HG03342 (cell line): ENCODE data around the gene SMURF1.
"Not testable (repeated sequence)": the region's sequence is repeated elsewhere in the genome, so short reads cannot be mapped to it uniquely, and the experiment has no call there.

ENCODE experiments used
- ATAC-seq: cut with Tn5 transposase; IDR thresholded peaks from one replicate; pipeline ENCODE4 v1.9.1; 2021; ENCODE audit warnings: mild to moderate bottlenecking, moderate library complexity; ENCODE audit not compliant: unreplicated experiment

Gene SMURF1

DNA sequence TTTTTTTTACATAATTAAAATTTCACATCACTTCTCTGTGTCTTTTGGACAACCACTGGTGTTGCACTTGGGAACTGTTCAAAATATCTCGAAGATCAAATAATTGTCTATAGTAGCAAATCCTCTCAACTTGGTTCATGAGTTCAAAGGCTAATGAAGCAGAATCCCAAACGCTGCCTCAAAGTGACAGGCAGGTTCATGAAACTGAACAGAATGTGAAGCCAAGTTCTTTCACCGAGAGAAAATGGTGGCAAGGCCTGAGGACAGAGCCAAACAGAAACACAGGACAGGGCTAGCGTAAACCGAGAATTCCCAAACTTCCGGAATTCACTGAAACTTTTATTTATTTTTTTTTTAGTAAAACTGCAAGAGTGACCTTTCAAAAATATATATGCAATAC, 21.1 kb downstream of the SMURF1 start:
- ATAC-seq, result no peak

GRCh38 chr7:99121496-99122021, 22.3 kb downstream of the SMURF1 start:
- no peak for ATAC-seq

- no peak for ATAC-seq
Observed at GRCh38 chr7:99120916-99121315, 23.0 kb downstream of the SMURF1 start.

DNA sequence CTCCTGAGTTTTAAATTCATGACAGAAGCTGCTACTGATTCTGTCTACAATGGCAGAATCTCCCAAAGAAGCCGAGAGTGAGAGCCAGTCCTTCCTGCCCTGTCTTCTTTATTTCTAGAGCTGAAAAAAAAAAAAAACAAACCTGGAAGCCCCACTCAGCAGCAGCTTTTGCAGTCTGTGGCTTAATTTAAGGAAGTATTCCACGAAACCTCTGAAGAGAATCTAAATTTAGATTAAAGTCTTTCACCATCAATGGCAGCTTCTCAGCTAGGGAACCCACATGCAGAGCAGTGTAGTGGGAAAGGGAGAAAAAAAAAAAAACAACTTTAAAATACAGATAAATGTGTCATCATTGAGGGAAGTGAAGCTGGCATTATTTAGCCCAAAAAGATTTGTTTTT, 23.4 kb downstream of the SMURF1 start:
- ATAC-seq, result no peak

DNA sequence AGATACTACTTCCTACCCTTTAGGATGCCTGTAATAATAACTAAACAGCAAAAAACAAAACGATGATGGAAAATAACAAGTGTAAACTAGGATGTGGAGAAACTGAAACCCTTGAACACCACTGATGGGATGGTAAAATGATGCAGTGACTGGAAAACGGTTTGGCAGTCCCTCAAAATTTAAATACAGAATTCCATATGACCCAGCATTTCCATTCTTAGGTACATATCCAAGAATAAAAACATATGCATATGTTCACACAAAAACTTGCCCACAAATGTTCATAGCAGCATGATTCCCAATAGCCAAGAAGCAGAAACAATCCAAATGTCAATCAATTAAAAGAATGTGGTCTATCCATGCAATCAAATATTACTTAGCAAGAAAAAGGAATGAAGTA, 25.8 kb downstream of the SMURF1 start:
- ATAC-seq, result no peak

GRCh38 chr7:99116144-99116543, 27.8 kb downstream of the SMURF1 start:
- no peak for ATAC-seq

DNA sequence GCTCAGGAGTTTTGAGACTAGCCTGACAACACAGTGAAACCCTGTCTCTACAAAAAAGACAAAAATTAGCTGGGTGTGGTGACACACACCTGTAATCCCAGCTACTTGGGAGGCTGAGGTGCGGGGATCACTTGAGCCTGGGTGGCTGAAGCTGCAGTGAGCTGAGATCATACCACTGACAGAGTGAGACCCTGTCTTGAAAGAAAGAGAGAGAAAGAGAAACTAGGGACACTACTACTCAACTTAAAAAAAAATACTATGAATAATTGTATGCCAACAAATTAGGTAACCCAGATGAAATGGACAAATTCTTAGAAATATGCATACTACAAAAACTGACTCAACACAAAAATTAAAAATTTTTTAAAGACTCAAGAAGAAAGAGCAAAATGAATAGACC, 28.5 kb downstream of the SMURF1 start:
- ATAC-seq, result no peak

DNA sequence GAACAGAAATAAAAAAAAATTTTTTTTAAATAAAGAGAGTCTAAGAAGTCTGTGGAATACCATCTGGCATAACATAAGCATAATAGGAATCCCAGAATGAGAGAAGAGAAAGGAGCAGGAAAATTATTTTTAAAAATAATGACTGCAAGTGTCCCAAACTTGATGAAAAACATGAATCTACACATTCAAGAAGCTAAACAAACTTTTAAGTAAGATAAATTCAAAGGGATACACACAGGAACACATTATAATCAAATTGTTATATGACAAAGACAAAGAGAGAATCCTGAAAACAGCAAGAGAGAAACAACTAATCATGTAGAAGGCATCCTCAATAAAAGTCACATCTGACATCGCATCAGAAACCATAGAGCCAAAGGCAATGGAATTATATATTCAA, 30.9 kb downstream of the SMURF1 start:
- ATAC-seq, result no peak

GRCh38 chr7:99112097-99112496, 31.8 kb downstream of the SMURF1 start:
- ATAC-seq, result peak; percentile 89

GRCh38 chr7:99111591-99111990, 32.3 kb downstream of the SMURF1 start:
- ATAC-seq, result peak; percentile 20

DNA sequence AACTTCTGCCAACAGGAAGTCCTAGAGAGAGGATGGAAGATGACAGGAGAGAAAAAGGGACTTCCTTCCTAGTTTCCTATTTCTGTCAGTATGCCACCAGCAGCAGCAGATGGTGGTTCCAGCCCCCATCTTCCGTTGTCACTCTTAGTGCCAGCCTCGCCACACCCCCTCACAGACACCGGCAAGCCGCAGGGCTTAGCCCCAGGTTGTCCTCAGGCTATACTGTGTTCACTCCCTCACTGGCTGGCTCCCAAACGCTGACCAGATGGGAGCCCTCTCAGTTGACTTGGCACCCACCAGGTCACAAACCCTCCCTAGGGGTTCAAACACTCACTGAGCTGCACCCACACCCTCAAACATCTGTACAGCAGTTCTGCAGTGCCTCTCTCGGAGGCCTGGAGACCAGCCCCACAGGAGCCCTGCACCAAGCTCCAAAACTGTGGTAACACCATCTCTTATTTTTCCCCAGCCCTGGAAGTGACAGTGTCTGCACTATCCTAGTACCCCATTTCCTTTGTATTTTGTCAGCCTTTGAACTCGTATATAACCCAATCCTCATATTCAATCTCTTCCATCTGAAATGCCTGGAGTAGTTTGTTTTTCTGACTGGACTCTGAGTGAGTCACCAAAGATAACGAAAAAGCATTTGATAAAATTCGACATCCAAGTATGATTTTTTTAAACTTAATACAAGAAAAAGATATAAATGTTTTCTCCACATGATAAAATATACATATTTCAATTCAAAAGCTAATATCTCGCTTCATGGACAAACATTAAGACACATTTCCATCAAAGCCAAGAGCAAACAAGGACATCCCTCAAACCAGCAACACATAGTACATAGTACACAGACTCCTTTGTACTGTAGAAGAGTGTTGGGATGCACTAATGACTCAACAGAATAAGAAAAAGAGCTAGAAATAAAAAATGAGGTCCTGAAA, 34.5 kb downstream of the SMURF1 start:
- ATAC-seq, result no peak

DNA sequence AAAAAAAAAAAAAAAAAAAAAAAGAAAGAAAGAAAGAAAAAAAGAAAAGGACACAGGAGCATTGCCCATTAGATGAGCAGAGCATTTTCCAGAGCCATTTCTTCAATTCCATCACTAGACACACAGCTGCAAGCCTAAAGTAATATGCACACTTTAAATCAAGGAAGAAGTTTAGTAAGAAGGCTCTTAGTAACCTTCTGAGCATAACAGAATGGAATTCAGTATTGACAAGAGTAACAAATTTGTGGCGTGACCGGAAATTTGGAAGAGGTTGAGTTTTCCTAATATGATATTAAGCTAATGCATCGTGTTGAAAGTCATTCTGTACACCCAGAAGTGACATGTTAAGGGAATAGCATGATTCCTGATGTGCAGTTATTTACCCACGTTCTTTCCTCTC, 35.3 kb downstream of the SMURF1 start:
- ATAC-seq, result no peak

DNA sequence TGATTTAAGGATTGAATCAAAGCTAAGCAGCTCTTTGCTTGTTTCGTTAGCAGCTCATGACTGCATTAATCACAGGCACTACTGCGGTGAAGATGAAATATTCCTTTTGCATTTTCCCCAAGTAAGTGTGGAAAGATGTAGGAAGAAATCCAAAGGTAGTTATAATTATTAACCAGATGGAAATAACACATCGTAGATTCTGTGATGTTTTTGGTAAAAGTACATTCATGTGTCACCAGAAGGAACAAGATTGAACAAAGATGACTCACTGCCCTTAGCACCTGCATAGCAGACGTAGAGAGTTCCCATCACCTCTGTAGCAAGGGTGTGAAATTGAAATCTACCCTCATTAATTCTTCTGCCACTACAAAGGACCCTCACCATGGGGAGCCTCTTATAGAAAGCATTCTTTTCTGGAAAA, 37.1 kb downstream of the SMURF1 start:
- no peak for ATAC-seq

DNA sequence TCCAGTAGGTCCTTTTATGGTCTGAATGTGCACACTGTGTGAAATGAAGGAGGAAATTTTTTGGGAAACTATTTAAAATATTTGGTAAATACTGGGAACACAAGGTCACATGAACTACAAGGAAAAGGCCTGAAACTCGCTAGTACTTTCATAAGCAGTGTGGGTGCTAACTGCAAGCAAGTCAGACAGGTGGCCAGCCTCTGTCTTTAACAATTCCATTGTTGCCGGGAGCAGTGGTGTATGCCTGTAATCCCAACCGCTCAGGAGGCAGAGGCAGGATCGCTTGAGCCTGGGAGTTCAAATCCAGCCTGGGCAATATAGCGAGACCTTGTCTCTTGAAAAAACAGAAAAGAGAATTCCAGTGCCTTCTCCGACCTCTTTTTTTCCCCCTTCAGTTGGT, 37.5 kb downstream of the SMURF1 start:
- ATAC-seq, result no peak

- ATAC-seq, result no peak
Observed at GRCh38 chr7:99105756-99106155, 38.2 kb downstream of the SMURF1 start.

DNA sequence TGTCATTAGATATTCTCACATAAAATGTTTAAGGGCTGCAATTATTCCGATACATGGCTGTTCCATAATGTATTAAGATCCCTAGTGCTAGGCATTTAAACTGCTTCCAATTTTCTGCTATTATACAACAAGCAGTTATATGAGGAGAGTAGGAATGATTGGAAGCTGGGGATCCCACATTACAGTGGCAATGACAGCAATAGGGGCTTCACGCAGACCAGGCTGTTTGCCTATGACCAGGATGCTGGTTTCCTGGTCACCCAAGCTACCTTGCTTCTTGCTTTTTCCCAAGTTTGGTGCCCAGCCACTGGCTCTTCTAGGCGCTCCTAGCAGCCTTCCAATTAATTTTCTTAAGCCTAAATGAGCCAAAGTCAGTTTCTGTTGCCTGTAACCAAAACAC, 39.3 kb downstream of the SMURF1 start:
- no peak for ATAC-seq

DNA sequence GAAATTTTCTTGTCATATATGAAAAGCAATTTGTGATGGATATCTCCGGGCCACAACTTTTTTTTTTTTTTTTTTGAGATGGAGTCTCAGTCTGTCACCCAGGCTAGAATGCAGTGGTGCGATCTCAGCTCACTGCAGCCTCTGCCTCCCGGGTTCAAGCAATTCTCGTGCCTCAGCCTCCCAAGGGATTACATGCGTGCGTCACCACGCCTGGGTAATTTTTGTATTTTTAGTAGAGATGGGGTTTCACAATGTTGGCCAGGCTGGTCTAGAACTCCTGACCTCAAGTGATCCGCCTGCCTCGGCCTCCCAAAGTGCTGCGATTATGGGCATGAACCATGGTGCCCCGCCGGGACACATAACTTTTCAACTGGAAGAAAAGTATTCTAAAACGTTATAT, 40.1 kb downstream of the SMURF1 start:
- ATAC-seq, result not testable (repeated sequence)

DNA sequence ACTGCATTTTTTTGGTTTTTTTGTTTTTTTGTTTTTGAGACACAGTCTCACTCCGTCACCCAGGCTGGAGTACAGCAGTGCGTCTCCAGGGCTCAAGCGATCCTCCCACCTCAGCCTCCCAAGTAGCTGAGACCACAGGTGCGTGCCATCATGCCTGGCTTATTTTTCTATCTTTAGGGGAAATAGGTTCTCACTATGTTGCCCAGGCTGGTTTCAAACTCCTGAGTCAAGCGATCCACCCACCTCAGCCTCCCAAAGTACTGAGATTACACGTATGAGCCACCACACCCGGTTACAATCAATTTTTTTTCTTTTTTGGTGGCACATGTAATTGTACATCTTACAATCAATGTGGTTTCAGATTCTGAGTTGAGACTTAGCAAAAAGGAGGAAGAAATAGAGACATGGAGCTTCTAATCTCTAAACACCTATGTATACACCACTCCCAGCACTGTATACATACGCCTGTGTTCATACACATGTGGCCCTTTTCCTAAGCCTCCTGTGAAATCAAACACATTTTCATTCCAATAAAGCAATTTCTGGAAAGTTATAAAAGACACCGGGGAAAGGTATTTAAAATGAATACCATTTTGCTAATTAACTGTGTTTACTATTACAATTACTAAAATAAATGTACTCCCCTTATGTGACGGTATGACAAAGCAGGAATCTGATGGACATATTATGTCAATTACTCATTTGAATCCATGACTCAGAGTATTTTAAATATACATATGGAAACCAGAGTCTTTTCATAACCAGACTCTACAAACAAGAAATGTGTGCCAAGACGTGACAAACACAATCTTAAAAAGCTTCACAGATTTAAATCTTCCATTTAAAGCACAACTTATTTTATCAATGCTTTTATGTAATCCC, 40.9 kb downstream of the SMURF1 start:
- no peak for ATAC-seq

- ATAC-seq, result no peak
Observed at GRCh38 chr7:99102361-99102760, 41.5 kb downstream of the SMURF1 start.

DNA sequence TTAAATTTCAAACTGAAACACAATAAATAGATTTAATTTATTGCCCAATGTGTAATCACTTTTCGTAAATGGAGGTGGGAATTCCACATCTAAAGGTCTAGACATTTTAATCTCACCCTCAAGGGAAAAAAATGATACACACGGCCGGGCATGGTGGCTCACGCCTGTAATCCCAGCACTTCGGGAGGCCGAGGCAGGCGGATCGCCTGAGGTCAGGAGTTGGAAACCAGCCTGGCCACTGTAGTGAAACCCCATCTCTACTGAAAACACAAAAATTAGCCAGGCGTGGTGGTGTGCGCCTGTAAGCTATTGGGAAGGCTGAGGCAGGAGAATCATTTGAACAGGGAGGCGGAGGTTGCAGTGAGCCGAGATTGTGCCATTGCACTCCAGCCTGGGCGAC, 42.4 kb downstream of the SMURF1 start:
- not testable (repeated sequence) for ATAC-seq

DNA sequence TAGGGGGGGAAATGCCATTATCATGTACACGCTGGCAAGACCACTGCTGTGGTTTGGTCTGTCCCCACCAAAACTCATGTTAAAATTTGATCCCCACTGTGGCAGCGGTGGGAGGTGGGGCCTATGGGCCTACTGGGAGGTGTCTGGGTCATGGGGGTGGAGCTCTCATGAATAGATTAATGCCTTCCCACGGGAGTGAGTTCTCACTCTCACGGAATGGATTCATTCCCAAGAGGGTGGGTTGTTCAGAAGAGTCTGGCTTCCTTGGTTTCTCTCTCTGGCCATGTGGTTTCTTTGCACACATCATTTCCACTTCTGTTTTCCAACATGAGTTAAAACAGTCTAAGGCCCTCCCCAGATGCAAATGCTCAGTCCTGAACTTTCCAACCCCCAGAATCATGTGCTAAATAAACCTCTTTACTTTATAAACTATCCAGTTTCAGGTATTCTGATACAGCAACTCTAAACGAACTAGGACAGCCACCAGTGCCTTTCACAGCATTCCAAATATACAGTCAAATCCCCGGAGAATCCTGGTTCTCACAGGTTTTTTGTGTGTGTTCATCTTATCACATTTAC, 44.3 kb downstream of the SMURF1 start:
- no peak for ATAC-seq
